HG02870 (cell line): ENCODE data around the gene NPTX1.

Source experiments
- ATAC-seq: cut with Tn5 transposase; IDR thresholded peaks from one replicate; pipeline ENCODE4 v1.9.1; 2021; ENCODE audit warnings: mild to moderate bottlenecking, moderate library complexity; ENCODE audit not compliant: unreplicated experiment

The NPTX1 gene

GRCh38 chr17:80429356-80430275, 46.8 kb downstream of the NPTX1 start:
- no peak for ATAC-seq

- ATAC-seq = no peak
Observed at GRCh38 chr17:80428796-80429195, 47.6 kb downstream of the NPTX1 start.

GRCh38 chr17:80428363-80428762, 48.0 kb downstream of the NPTX1 start:
- ATAC-seq = no peak

- ATAC-seq = no peak
Observed at GRCh38 chr17:80427366-80428282, 48.8 kb downstream of the NPTX1 start.

GRCh38 chr17:80426671-80427326, 49.6 kb downstream of the NPTX1 start:
- no peak for ATAC-seq

GRCh38 chr17:80425835-80426426, 50.5 kb downstream of the NPTX1 start:
- ATAC-seq = no peak

GRCh38 chr17:80424878-80425765, 51.3 kb downstream of the NPTX1 start:
- ATAC-seq = no peak

GRCh38 chr17:80424261-80424660, 52.1 kb downstream of the NPTX1 start:
- no peak for ATAC-seq

- ATAC-seq = no peak
Observed at GRCh38 chr17:80423536-80424225, 52.7 kb downstream of the NPTX1 start.

- no peak for ATAC-seq
Observed at GRCh38 chr17:80422981-80423380, 53.4 kb downstream of the NPTX1 start.

- ATAC-seq = no peak
Observed at GRCh38 chr17:80422276-80422675, 54.1 kb downstream of the NPTX1 start.

GRCh38 chr17:80421381-80422090, 54.9 kb downstream of the NPTX1 start:
- ATAC-seq = no peak

GRCh38 chr17:80419255-80419654, 57.2 kb downstream of the NPTX1 start:
- no peak for ATAC-seq

GRCh38 chr17:80418589-80418988, 57.8 kb downstream of the NPTX1 start:
- ATAC-seq = no peak
